GM23248 (cell line): ENCODE data around the gene SOSTDC1.

Source experiments
- EZH2 ChIP-seq: fragments of 200-600 bp; sonication (generic); IDR thresholded peaks from 2 replicates; pipeline ENCODE4 v1.6.1; 2018; ENCODE audit warnings: antibody characterized with exemption, mild to moderate bottlenecking; ENCODE audit not compliant: insufficient read depth, poor library complexity, severe bottlenecking
- EZH2phosphoT487 ChIP-seq: fragments of 200-600 bp; sonication (generic); IDR thresholded peaks from 2 replicates; pipeline ENCODE4 v1.6.1; 2018; ENCODE audit warnings: antibody characterized with exemption, moderate library complexity, mild to moderate bottlenecking, low read depth; ENCODE audit not compliant: insufficient read depth

DNA sequence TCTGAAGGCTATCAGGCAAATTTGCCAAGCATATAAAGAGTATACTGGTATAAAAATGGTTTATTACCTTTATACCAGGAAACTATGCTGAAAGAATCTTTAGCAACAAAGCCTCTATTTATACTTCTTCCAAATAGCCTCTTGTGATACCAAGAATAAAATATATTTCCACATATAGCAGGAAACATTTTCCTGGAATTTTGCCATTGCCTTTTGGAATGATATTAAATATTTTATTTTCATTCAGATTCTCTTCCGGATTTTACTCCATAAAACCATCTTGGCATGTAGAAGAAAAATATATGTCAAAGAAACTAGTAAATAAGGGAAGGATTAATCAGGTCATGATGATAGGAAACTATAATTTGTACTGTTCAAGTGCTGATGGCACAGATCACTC lies 17.7 kb downstream of the SOSTDC1 start:
- no peak for TF ChIP-seq EZH2phosphoT487
- no peak for TF ChIP-seq EZH2
